ENCODE measurements around the gene NOXO1.

NOXO1 gene, protein sequence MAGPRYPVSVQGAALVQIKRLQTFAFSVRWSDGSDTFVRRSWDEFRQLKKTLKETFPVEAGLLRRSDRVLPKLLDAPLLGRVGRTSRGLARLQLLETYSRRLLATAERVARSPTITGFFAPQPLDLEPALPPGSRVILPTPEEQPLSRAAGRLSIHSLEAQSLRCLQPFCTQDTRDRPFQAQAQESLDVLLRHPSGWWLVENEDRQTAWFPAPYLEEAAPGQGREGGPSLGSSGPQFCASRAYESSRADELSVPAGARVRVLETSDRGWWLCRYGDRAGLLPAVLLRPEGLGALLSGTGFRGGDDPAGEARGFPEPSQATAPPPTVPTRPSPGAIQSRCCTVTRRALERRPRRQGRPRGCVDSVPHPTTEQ

DNA sequence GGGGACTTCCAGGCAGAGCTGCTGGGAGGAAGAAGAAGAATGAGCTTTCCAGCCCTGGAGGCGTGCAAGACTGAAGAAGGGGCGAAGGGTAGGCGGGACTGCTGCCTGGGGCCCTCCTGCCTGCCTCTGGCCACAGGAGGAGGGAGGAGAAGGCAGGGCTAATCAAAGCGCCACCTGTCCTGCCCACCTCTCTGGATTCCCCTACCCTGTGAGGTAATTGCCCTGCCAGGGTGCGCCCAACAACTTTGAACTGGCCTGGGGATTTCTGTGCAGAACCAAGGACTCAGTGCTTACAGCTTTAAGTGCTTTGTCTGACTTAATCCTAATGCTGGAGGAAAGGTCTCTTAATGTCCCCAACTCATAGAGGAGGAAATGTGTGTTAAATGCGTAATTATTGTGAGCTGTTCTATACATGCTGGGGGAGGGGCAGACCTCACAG, at the start of gene NOXO1:
Gene NOXO1 (minus strand): TSS at position 72 of the 439 bp plus-strand sequence. CDS start 290 bp downstream, outside the sequence.
- in situ Hi-C loops (cut with MboI; ENCODE audit: low sequenced_read_pairs), result no loop called here

DNA sequence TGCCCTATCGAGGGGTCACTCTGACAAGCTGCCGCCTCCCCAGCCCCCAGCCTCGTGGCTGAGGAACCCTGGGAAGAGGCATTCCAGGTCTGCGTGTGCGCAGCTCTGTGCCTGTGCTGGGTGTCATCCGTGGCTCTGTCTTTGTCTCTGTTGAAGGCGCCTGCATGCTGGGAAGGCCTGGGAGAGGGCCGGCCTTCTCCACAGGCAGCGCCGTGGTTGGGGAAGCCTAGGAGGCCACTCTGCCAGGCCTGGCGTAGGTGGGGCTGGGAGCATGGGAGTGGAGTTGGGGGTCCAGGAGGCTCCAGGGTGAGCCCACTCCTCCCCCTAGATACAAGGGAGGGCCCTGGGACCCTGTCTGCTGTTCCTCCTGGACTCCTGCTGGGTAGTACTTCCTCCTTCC, 48.8 kb upstream of the NOXO1 start:
- in situ Hi-C loops (cut with MboI; ENCODE audit: low sequenced_read_pairs), result no loop called here

DNA sequence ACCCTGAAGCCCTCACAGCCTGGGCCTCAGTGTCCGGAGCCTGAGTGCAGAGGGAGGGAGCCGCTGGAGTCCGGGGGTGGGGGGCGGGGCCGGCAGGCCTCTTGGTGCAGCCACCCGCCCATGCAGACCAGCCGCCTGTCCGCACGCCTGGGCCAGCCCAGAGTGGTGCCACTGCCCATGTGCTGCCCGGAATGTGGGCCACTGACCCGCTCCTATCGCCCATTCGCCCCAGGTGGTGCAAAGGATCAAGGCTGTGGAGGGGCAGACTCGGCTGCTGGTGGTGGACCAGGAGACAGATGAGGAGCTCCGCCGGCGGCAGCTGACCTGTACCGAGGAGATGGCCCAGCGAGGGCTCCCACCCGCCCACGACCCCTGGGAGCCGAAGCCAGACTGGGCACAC, 48.1 kb upstream of the NOXO1 start:
- in situ Hi-C loops (cut with MboI; ENCODE audit: low sequenced_read_pairs), result no loop called here

DNA sequence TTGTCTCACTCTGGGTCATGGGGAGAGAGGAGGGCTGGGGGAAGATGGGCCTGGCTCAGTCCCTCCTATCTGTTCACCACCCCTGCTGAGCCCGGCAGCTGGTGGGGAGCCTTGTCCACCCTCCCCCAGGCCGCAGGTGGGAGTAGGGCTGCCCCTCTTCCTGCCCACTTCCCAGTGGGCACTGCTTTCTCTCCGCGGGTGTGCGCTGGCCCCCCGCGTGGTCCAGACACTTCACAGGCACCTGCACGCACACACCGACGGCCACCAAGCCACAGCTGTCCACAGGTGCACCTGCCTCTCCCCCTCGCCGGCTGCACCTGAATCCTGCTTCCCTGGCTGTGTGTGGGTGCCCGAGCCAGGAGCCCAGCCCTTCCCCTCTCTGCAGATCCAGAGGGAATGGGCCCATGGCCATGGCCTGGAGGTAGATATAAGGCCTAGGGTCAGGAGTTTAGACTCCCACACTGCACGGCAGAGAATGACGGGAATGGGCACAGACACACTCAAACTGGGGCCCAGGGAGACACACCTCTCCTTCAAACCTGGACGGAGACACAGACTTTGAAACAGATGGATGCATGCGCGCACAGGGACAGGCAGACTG, 47.5 kb upstream of the NOXO1 start:
- in situ Hi-C loops (cut with MboI; ENCODE audit: low sequenced_read_pairs), result no loop called here

DNA sequence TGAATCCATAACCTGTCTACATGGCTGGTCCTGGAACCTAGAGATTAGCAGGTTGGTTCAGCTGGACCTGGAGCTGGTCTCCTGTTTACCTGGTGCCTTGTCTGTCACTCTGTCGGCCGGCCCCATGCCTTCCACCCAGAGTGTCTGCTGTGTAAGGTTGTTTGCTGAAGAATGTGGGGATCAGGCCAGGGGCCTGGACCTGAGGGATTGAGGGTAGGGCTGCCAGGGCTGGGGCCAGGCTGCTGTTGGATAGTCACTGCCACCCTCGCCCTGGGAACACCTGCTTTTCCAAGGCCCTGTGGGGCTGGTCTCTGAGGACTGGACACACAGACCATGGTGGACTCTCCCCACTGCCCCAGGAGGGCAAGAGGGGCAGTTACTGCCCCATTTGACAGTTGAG, 46.9 kb upstream of the NOXO1 start:
- in situ Hi-C loops (cut with MboI; ENCODE audit: low sequenced_read_pairs), result no loop called here

DNA sequence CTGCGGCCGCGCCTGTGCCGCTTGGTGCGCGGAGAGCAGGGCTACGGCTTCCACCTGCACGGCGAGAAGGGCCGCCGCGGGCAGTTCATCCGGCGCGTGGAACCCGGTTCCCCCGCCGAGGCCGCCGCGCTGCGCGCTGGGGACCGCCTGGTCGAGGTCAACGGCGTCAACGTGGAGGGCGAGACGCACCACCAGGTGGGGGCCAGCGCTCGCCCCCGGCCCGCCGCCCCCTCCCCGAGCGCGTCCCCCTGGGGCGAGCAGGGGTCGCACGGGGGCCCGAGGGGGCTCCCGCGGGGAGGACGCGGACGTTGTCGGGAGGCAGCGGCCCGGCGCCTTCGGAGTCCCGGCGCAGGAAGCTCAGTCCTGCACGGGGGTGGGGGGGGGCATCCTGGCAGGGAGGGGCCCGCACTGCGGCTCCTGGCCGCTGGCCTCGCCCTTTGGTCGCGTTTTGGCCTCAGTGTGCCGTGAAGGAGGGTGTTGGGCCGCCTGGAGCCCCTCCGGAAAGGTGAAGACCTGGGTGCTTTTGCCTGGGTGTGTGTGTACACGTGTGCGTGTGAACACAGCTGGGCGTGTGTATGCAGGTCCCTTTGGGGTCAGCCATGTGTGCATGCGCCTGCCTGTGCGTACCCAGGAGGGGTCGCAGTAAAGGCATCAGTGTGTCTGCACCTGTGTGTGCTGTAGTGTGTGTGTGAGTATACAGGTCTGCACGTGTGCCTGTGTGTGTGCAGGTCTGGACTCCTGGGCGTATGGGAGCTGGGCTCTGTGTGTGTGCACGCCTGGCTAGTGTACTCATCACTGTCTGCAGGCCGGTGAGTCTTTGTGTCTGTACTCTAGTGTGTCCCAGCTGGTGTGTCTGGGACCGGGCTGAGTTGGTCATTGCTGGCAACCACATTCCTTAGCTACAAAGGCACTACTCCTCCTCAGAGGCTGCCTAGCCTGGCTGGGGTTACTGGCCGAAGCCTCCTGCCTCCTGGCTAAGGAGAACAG, 46.0 kb upstream of the NOXO1 start:
- in situ Hi-C loops (cut with MboI; ENCODE audit: low sequenced_read_pairs), result no loop called here

DNA sequence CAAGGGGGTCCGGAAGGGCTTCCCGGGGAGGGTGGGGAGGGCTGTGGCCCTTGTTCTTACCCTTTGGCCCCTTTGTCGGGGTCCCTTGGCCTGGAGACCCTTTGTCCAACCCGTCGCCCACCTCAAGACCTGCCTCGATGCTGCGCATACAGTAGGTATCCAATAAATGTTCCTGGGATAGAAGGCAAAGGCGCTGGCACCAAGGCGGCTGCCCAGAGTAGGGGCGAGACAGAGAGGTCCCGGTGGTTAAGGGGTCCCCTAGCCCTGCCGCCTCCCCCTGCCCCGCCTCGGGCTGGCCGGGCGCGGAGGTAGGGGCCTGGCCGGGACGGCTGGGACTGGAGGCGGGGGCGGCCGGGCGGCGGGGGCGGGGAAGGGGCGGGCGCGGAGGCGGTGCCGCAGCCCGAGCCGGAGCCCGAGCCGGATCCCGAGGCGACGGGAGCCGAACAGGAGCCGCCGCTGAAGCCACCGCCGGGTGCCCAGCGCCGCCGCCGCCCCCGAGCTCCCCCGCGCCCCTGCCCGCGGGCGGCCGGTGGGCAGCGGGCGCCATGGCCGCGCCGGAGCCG, 45.3 kb upstream of the NOXO1 start, which contains the start of gene NHERF2:
Gene NHERF2 (plus strand): TSS at position 442 of the 563 bp plus-strand sequence. CDS start 104 bp downstream, at position 546.
- in situ Hi-C loops (cut with MboI; ENCODE audit: low sequenced_read_pairs), result no loop called here

DNA sequence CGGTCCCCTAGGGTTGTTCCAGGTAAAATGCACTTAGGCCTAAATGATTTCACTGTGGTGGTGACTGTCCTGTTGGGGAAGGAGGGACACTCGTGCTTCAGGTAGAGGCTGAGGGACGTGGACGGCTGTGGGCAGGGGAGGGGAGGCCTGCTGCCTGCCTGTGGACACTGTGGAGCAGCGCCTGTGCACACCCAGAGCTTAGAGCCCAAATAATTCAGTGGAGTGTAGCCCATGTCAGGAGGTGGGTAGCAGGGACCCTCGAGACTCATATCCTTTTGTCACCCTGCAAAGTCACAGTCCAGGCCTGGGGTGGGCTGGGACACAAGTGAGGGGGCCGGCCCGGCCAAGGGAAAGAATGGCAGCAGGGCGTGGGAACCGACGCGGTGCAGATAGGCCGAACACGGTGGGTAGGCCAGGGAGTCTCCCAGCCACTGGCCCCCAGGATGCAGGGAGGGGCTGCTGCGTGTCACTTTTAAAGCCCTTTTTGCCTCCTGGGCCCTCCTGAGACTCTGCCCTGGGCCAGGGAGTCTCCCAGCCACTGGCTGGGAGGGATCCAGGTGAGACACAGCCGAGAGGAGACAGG, 44.7 kb upstream of the NOXO1 start:
- in situ Hi-C loops (cut with MboI; ENCODE audit: low sequenced_read_pairs), result no loop called here

DNA sequence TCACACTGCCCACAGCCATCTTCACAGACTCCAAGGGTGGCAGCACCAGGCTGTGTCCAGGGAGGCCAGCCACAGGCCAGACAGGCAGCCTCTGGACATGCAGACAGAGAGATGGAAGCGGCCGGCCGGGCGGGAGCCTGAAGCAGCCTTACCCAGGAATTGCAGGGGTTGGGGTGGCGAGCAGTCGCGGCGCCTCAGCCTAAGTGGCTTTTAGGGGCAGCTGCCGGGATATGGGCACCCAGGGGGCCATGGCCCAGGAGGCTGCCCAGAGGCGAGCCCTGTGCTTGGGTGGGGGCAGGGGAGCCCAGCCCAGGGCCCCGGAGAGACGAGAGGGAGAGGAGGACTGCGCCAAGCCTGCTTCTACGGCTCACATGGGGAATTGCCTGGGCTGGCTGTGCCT, 44.0 kb upstream of the NOXO1 start:
- in situ Hi-C loops (cut with MboI; ENCODE audit: low sequenced_read_pairs), result no loop called here

DNA sequence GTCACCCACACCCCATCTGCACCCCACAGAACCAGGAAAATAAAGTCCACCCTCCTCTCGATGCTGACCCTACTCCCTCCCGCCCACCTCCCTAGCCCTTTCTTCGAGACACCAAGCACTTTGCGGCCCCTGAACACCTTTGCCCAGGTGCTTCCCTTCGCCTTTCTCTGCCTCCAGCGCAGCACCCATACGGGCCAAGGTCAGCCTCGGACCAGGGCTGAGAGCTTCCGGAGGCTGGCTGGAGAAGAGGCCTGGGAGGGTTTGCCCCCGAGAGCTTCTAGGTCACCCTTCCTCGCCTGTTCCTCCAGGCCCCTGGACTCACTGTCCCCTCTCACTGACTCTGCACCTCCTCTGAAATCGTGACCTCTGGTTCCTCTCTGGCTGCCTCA, 42.8 kb upstream of the NOXO1 start:
- in situ Hi-C loops (cut with MboI; ENCODE audit: low sequenced_read_pairs), result no loop called here

DNA sequence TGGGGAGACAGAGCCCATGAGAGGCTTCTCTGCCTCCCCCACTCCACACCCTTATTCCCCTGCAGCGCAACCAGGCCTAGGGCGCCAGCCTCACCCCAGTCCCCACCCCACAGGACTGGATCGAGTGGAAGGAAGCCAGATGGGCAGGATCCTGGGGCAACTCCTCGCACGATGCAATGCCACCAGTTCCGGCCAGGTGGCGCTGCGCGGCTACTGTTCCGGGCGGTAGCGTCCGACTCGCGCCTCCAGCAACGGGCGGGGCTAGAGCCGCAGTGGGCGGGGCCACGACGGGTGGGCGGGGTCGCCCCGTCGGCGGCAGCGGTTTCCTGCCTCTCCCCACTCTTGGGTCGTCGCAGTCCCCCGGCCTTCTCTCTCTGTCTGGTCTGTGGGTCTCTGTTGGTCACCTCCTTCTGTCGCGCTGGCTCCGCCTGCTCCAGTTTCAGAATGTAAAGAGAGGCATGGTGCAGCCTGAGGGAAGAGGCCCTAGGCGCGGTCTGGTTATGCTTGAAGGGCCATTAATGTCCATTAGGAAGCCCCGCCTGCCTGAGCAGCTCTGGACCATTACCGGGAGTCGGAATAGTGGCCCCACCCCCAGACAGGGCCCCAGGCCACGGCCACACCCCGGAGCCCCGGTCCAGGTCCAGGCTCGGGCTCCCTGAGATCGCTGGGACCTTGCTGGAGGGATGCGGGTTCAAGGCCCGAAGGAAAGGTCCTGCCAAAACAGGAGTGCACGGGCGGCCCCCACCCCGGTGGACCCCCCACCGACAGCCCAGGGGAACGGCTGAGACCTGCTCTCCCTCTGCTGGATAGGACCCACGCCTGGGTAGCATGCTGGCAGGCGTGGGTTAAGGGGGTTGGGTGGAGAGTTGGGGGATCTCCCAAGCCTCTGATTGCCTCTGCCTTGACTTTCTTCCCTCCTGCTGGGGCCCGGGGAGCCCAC, 42.1 kb upstream of the NOXO1 start:
- in situ Hi-C loops (cut with MboI; ENCODE audit: low sequenced_read_pairs), result no loop called here

DNA sequence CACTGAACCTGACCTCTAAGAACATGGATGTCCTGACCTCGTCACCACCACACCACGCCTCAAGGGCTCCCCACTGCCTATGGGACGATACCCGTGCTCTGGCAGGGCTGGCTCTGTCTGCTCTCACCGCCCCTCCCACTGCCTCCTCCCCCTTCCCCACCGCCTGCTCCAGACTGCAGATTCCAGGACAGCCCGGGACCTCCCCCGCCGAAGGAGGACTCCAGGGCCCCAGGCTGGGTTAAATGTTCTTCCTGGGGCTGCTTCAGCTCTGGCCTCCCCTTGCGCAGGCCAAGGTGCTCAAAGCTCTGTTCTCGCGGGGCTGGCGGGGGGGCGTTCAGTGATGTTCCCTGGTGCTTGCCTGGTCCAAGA, 41.4 kb upstream of the NOXO1 start:
- in situ Hi-C loops (cut with MboI; ENCODE audit: low sequenced_read_pairs), result no loop called here

DNA sequence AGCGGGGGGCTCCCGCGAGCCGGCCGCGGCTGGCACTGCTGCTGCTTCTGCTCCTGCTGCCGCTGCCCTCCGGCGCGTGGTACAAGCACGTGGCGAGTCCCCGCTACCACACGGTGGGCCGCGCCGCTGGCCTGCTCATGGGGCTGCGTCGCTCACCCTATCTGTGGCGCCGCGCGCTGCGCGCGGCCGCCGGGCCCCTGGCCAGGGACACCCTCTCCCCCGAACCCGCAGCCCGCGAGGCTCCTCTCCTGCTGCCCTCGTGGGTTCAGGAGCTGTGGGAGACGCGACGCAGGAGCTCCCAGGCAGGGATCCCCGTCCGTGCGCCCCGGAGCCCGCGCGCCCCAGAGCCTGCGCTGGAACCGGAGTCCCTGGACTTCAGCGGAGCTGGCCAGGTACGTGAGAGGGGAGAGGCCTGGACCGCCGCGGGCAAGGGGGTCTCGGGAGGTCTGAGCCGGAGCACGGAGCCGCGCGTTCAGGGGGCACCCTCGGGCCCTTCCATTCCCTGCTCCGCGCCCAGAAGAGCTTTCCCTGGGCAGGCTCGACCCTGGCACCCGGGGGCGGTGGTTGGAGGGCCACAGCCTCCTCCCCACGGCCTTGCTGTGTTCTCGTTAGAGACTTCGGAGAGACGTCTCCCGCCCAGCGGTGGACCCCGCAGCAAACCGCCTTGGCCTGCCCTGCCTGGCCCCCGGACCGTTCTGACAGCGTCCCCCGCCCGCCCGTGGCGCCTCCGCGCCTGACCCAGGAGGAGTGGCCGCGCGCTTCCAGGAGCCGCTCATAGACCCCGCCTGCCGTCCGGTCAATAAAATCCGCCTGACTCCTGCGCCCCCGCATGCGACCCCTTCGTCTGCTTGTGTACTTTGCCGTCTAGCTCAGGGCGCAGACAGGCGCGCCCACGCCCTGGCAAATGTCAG, 38.9 kb upstream of the NOXO1 start:
- in situ Hi-C loops (cut with MboI; ENCODE audit: low sequenced_read_pairs), result no loop called here

DNA sequence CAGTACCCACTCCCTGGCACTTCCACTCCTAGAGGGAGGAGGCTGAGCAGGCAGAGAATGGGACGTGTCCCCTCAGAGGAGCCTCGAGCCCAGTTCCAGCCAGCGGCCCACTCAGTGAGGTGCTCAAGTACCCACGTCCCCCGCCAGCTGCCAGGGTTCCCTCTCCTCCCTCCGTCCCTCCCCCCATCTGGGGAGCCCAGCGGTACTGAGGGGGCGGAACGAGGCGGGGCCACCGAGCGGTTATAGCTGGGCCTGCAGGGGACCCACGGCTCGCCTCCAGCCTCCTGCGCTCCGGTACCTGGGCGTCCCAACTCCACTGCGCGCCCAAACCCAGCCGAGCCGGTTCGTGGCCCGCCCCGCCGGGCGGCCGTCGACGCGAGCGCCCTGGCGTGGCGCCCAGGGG, 38.2 kb upstream of the NOXO1 start, which contains the start of gene NPW:
Gene NPW (plus strand): TSS at position 268 of the 403 bp plus-strand sequence.
- in situ Hi-C loops (cut with MboI; ENCODE audit: low sequenced_read_pairs), result no loop called here

DNA sequence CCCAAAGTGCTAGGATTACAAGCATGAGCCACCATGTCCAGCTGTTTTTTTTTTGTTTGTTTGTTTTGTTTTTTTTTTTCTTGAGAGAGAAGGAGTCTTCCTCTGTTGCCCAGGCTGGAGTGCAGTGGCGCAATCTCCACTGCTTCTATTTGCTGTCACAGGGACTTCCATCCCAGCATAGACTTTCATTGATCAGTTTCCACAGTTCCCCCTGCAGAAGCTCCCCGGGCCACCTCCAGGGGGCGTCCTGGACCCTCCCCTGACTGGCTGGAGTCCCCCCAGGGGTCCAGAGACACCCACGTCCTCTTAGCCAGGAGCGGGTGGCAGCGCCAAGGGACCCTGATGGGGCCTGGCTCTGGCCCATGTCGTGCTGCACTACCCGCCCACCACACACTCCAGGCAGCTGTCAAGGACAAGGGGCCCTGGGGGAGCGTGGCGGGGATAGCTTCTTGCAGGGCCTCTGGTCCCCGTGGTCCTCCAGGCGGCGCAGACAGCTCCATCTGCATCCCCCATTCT, 35.2 kb upstream of the NOXO1 start:
- in situ Hi-C loops (cut with MboI; ENCODE audit: low sequenced_read_pairs), result no loop called here

DNA sequence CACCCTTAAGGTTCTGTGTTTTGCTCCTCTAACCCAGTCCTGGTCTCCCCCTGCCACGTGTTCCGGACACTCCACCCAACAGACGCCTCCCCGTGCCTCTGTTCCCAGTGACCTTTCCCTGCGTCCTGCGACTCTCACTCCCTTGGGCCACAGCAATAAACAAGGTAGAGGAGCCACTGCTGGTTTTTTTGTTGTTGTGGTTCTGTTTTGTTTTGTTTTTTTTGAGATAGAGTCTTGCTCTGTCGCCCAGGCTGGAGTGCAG, 34.6 kb upstream of the NOXO1 start:
- in situ Hi-C loops (cut with MboI; ENCODE audit: low sequenced_read_pairs), result no loop called here

DNA sequence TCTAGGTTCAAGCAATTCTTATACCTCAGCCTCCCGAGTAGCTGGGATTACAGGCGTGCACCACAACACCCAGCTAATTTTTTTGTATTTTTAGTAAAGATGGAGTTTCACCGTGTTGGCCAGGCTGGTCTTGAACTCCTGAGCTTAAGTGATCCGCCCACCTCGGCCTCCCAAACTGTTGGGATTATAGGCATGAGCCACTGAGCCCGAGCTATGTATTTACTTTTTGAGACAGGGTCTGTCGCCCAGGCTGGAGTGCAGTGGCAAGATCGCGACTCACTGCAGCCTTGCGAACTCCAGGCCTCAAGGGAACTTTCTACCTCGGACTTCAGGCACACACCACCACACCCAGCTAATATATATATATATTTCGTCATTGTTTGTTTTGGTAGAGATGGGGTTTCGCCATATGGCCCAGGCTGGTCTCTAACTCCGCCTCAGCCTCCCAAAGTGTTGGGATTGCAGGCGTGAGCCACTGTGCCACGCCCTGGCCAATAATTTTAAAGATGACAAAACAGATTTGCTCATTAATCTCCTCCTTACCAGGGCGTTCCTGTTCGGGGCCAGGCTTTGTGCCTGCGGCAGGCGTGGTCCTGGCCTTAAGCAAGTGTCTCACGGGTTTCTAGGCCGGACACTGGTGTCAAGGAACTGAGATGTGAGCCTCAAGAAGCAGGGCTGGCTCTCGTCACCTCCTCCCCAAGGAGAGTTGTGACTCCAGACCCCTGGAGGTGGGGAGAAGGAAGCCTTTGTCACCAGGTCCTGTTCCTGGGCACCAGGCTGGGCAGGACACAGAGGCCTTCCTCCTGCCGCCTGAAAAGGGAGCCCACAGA, 34.1 kb upstream of the NOXO1 start:
- in situ Hi-C loops (cut with MboI; ENCODE audit: low sequenced_read_pairs), result no loop called here

DNA sequence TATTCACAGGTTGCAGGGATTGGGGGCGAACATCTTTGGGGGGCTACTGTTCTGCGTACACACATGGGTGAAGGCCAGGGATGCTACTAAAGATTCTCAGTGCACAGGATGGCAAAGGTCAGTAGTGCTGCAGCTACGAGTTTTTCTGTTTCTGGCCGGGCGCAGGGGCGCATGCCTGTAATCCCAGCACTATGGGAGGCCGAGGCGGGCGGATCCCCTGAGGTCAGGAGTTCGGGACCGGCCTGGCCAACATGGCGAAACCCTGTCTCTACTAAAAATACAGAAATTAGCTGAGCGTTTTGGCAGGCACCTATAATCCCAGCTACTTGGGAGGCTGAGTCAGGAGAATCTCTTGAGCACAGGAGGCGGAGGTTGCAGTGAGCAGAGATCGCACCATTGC, 32.3 kb upstream of the NOXO1 start:
- in situ Hi-C loops (cut with MboI; ENCODE audit: low sequenced_read_pairs), result no loop called here
